ENCODE data around the gene TAS1R1.

DNA sequence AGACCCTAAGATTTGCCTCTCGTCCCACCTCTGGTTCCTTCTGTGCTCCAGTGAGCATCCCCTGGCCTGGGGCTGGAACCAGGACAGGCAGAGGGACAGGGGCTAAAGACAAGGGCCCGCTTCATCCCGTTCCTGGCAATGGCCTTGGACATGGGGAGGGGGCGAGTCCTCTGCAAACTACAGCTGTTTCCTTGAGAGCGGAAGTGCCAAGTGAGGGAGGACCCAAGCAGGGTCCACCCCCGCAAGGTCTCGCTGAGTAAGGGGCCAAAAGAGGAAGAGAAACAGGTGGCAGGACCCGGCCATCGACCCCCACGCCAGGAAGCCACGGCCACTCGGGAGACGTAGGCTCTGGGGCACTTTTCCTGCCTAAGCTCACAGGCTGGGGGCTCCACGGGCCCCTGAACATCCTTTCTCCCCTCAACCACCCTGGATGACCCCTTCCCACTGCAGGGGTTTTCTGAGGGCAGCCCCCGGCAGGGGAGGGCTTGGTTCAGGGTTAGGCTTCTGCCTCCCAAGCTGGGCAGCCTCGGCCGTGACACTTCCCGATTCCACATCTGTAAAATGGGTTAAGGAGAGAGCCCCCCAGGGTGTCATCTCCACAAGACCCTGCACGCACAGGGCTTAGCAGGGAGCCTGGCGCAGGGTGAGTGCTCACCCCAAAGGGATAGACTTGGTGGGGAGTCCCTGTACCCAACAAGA, 45.7 kb upstream of the TAS1R1 start:
- TF ChIP-seq, protein P1, sequence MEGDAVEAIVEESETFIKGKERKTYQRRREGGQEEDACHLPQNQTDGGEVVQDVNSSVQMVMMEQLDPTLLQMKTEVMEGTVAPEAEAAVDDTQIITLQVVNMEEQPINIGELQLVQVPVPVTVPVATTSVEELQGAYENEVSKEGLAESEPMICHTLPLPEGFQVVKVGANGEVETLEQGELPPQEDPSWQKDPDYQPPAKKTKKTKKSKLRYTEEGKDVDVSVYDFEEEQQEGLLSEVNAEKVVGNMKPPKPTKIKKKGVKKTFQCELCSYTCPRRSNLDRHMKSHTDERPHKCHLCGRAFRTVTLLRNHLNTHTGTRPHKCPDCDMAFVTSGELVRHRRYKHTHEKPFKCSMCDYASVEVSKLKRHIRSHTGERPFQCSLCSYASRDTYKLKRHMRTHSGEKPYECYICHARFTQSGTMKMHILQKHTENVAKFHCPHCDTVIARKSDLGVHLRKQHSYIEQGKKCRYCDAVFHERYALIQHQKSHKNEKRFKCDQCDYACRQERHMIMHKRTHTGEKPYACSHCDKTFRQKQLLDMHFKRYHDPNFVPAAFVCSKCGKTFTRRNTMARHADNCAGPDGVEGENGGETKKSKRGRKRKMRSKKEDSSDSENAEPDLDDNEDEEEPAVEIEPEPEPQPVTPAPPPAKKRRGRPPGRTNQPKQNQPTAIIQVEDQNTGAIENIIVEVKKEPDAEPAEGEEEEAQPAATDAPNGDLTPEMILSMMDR (IDR thresholded peaks at IDR 0.05; ENCODE audit: poor library complexity) = no peak
- TF ChIP-seq EZH2 (IDR thresholded peaks at IDR 0.05; ENCODE audit: borderline replicate concordance) = no peak
